ENCODE measurements around the gene OR2H1.

The OR2H1 gene

GRCh38 chr6:29466241-29466640 lies 9.3 kb downstream of the OR2H1 start:
- no peaks in the 10 kb centered on the region for H3K4me1 ChIP-seq (ENCODE audit: control insufficient read depth in 1 of 2, insufficient read depth in 1 of 2, low read depth in 1 of 2, low read length in 1 of 2)
- no peaks in the 10 kb centered on the region for H3K27me3 ChIP-seq
- no peak overlapping the region for H3K4me3 ChIP-seq (ENCODE audit: low read depth in 1 of 2, low read length in 1 of 2)
- H3K36me3 ChIP-seq: no peaks in the 10 kb centered on the region
- no peak overlapping the region for H3K27ac ChIP-seq
- TF ChIP-seq CTCF (IDR thresholded peaks at IDR 0.05): no peak
- H3K9me3 ChIP-seq: no peaks in the 10 kb centered on the region

GRCh38 chr6:29474996-29475395 lies 18.0 kb downstream of the OR2H1 start:
- Histone ChIP-seq H3K27me3 (no peaks in the 10 kb centered on the region), H3K27ac (no peak overlapping the region), H3K4me1 (ENCODE audit: control insufficient read depth in 1 of 2, insufficient read depth in 1 of 2, low read depth in 1 of 2, low read length in 1 of 2) (no peaks in the 10 kb centered on the region), H3K36me3 (no peaks in the 10 kb centered on the region), H3K4me3 (ENCODE audit: low read depth in 1 of 2, low read length in 1 of 2) (no peak overlapping the region), H3K9me3 (no peaks in the 10 kb centered on the region)
- TF ChIP-seq CTCF (IDR thresholded peaks at IDR 0.05): no peak

GRCh38 chr6:29477923-29478450 lies 21.0 kb downstream of the OR2H1 start:
- TF ChIP-seq CTCF (IDR thresholded peaks at IDR 0.05): no peak
- Histone ChIP-seq H3K4me1 (ENCODE audit: control insufficient read depth in 1 of 2, insufficient read depth in 1 of 2, low read depth in 1 of 2, low read length in 1 of 2) (no peaks in the 10 kb centered on the region), H3K27ac (no peak overlapping the region), H3K9me3 (no peaks in the 10 kb centered on the region), H3K4me3 (ENCODE audit: low read depth in 1 of 2, low read length in 1 of 2) (no peak overlapping the region), H3K27me3 (no peaks in the 10 kb centered on the region), H3K36me3 (no peaks in the 10 kb centered on the region)

- Histone ChIP-seq H3K4me1 (ENCODE audit: control insufficient read depth in 1 of 2, insufficient read depth in 1 of 2, low read depth in 1 of 2, low read length in 1 of 2) (no peaks in the 10 kb centered on the region), H3K36me3 (no peaks in the 10 kb centered on the region), H3K27me3 (no peaks in the 10 kb centered on the region), H3K9me3 (no peaks in the 10 kb centered on the region), H3K4me3 (ENCODE audit: low read depth in 1 of 2, low read length in 1 of 2) (no peak overlapping the region), H3K27ac (no peak overlapping the region)
- no peak for TF ChIP-seq CTCF (IDR thresholded peaks at IDR 0.05)
Observed at GRCh38 chr6:29478740-29479139, 21.8 kb downstream of the OR2H1 start.

GRCh38 chr6:29479560-29479959 lies 22.6 kb downstream of the OR2H1 start:
- H3K27me3 ChIP-seq: no peaks in the 10 kb centered on the region
- no peaks in the 10 kb centered on the region for H3K9me3 ChIP-seq
- H3K4me3 ChIP-seq (ENCODE audit: low read depth in 1 of 2, low read length in 1 of 2): no peak overlapping the region
- H3K36me3 ChIP-seq: no peaks in the 10 kb centered on the region
- TF ChIP-seq CTCF (IDR thresholded peaks at IDR 0.05): no peak
- no peaks in the 10 kb centered on the region for H3K4me1 ChIP-seq (ENCODE audit: control insufficient read depth in 1 of 2, insufficient read depth in 1 of 2, low read depth in 1 of 2, low read length in 1 of 2)
- H3K27ac ChIP-seq: no peak overlapping the region

- Histone ChIP-seq H3K4me1 (ENCODE audit: control insufficient read depth in 1 of 2, insufficient read depth in 1 of 2, low read depth in 1 of 2, low read length in 1 of 2) (no peaks in the 10 kb centered on the region), H3K27me3 (no peaks in the 10 kb centered on the region), H3K27ac (no peak overlapping the region), H3K4me3 (ENCODE audit: low read depth in 1 of 2, low read length in 1 of 2) (no peak overlapping the region), H3K36me3 (no peaks in the 10 kb centered on the region), H3K9me3 (no peaks in the 10 kb centered on the region)
- TF ChIP-seq CTCF (IDR thresholded peaks at IDR 0.05): no peak
Observed at GRCh38 chr6:29483186-29483585, 26.2 kb downstream of the OR2H1 start.

All from neutrophil (primary cell).